Heart left ventricle (tissue), 16 donors: ENCODE measurements around the gene E2F1. TPM values are rescaled to one million over a fixed set of nuclear protein-coding genes. Genes with fewer than 3 reads are reported as not detected.

Experiments used
- ATAC-seq, 4 donors: fragments of 200-7000 bp; cut with Tn5 transposase; one replicate each; pipeline ENCODE4 v1.9.1; 2020 to 2022; ENCODE audit warnings: moderate library complexity in 4 of 4, mild to moderate bottlenecking in 3 of 4, moderate number of reproducible peaks in 1 of 4
- DNase-seq, 5 donors: peaks; one replicate each; pipeline ENCODE4 v3.0.0-alpha.2; 2020
- H3K27ac ChIP-seq, 12 donors: fragments of 200-600 bp; sonication (generic) in 4 of 12; one replicate each; pipeline versions ENCODE4 v1.5.0 to v1.8.0; 2016 to 2022; ENCODE audit warnings: mild to moderate bottlenecking in 2 of 12
- H3K27me3 ChIP-seq, 9 donors: fragments of 200-600 bp; sonication (generic) in 2 of 9; one replicate each; pipeline versions ENCODE4 v1.5.1 to v1.8.0; 2016 to 2022; ENCODE audit warnings: mild to moderate bottlenecking in 3 of 9
- H3K36me3 ChIP-seq, 9 donors: fragments of 200-600 bp; sonication (generic) in 2 of 9; one replicate each; pipeline versions ENCODE4 v1.5.0 to v1.8.0; 2018 to 2022; ENCODE audit warnings: mild to moderate bottlenecking in 2 of 9
- H3K4me1 ChIP-seq, 12 donors: fragments of 200-600 bp; sonication (generic) in 4 of 12; one replicate each; pipeline versions ENCODE4 v1.5.0 to v1.8.0; 2016 to 2022; ENCODE audit warnings: mild to moderate bottlenecking in 3 of 12
- H3K4me3 ChIP-seq, 12 donors: fragments of 200-600 bp; sonication (generic) in 4 of 12; one replicate each; pipeline versions ENCODE4 v1.5.0 to v1.8.0; 2017 to 2022; ENCODE audit warnings: mild to moderate bottlenecking in 9 of 12, moderate library complexity in 4 of 12
- H3K9me3 ChIP-seq, 12 donors: fragments of 200-600 bp; sonication (generic) in 4 of 12; one replicate each; pipeline versions ENCODE4 v1.5.0 to v1.8.0; 2016 to 2022; ENCODE audit warnings: mild to moderate bottlenecking in 1 of 12
- POLR2A ChIP-seq, 2 donors: fragments of 450-650 bp; IDR thresholded peaks; one replicate each; pipeline ENCODE4 v1.6.1; 2017; ENCODE audit warnings: antibody characterized with exemption in 2 of 2, mild to moderate bottlenecking in 2 of 2, moderate library complexity in 2 of 2
- WGBS, 4 donors: extraction: QIAGEN DNeasy Blood & Tissue Kit in 2 of 4; methylation state at CpG; one replicate each; pipeline versions ENCODE4 v1.1.5 to v1.1.7; 2013 to 2018; 5-methylcytosine and 5-hydroxymethylcytosine counted together
- intact Hi-C, 10 donors: fragments of 100-400 bp; cut with DNase I; formaldehyde crosslinking; loops; one replicate each; pipeline versions ENCODE4 v1.11.1 to v1.14.2; 2022
- polyA plus RNA-seq, 2 donors: library from polyadenylated mRNA; stranded (reverse); fragments of 200-250 nt; gene quantifications; one replicate each; pipeline ENCODE4 v1.2.3, GENCODE V29; 2013
- total RNA-seq, 9 donors: library from RNA; depleted of rRNA in 2 of 9; stranded (reverse); fragments of >200 nt in 2 of 9; fragmentation: NEBNext Ultra II Directional in 3 of 9; extraction: Animal tissue kit (Norgen Biotek cat#: 25700) in 3 of 9; gene quantifications; one replicate each; pipeline versions ENCODE4 v1.1.0 to v1.2.4, GENCODE V29; 2016 to 2023
- TF ChIP-seq, protein P1 (sequence below), 12 donors: fragments of 200-600 bp; sonication (generic) in 4 of 12; IDR thresholded peaks; one replicate each; pipeline versions ENCODE4 v1.5.0 to v1.8.0; 2018 to 2022; ENCODE audit warnings: antibody characterized with exemption in 12 of 12, mild to moderate bottlenecking in 5 of 12
- donor health status: ischemic (EF 13 %, LVEDD 7.1; RV severe dilation, severe dysfunction).
- donor health status: healthy with polysubstance abuse.
- donor health status: DM: no; HTN: yes; CAD: no.
- donor health status: DM: no; HTN: no; CAD: no.
- donor health status: ischemic (EF 25% LVEDD 6.9; RV normal size, moderate dysfunction).
- donor health status: ischemic (EF 25% LVEDD 5.7; RV mildly dilated, moderate dysfunction).
- donor health status: healthy.
- donor health status: DM: yes; HTN: yes; CAD: no.
- donor health status: ischemic (EF 35%, LVEDD 5.7; RV mildly dilated, moderate dysfunction).
- donor health status: nonischemic (EF 11% LVEDD 7.7; RV severe dilation, severe dysfunction).
- donor health status: DM: yes; HTN: yes; CAD: no.
- donor health status: PGD.
- donor health status: ischemic (EF 29% LVEDD 5.4; RV normal size, mild dysfunction).
- donor health status: nonischemic (EF 23%, LVEDD 6.1; RV moderate dilation, normal function).

The E2F1 gene
- total and polyA plus RNA-seq, 11 donors, result 0.32 to 6.4 (median 1.1) TPM

DNA sequence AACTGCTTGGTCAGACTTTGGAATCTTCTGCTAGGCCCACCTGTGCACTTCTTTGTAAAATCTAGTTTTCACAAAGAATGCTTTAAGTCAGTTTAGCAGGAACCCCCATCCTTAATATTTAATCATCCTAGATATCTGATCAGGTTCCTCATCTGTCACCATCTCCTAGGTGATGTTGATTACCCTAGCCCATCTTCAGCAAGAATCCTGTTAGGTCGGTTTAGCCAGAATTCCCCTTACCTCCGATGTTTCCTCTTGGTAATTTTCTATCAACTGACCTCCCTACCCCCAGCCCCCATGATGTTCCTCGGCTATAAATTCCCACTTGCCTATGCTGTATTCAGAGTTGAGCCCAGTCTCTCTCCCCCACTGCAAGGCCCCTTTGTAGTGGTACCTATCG lies 42.9 kb upstream of the E2F1 start:
- Histone ChIP-seq H3K4me1 (peaks cover 0 to 24% (median 18%) of the 10 kb centered on the region in 12 donors), H3K36me3 (no peaks in the 10 kb centered on the region), H3K27ac (no peak overlapping the region), H3K27me3 (no peaks in the 10 kb centered on the region), H3K4me3 (no peak overlapping the region), H3K9me3 (no peaks in the 10 kb centered on the region)
- intact Hi-C loops, result loop anchor here in 1 of 10 donors (5.0 kb wide), 1 partner anchor 37 kb away; no protein-coding TSS in a partner anchor
- TF ChIP-seq, protein P1, sequence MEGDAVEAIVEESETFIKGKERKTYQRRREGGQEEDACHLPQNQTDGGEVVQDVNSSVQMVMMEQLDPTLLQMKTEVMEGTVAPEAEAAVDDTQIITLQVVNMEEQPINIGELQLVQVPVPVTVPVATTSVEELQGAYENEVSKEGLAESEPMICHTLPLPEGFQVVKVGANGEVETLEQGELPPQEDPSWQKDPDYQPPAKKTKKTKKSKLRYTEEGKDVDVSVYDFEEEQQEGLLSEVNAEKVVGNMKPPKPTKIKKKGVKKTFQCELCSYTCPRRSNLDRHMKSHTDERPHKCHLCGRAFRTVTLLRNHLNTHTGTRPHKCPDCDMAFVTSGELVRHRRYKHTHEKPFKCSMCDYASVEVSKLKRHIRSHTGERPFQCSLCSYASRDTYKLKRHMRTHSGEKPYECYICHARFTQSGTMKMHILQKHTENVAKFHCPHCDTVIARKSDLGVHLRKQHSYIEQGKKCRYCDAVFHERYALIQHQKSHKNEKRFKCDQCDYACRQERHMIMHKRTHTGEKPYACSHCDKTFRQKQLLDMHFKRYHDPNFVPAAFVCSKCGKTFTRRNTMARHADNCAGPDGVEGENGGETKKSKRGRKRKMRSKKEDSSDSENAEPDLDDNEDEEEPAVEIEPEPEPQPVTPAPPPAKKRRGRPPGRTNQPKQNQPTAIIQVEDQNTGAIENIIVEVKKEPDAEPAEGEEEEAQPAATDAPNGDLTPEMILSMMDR (IDR thresholded peaks at IDR 0.05), result no peak
- no peak for TF ChIP-seq POLR2A (IDR thresholded peaks at IDR 0.05)
- DNase-seq (no peak), ATAC-seq (no peak)
- 74 to 84% (median 77%) methylated on average over 4 of the region's 4 CpGs for WGBS, 4 donors

DNA sequence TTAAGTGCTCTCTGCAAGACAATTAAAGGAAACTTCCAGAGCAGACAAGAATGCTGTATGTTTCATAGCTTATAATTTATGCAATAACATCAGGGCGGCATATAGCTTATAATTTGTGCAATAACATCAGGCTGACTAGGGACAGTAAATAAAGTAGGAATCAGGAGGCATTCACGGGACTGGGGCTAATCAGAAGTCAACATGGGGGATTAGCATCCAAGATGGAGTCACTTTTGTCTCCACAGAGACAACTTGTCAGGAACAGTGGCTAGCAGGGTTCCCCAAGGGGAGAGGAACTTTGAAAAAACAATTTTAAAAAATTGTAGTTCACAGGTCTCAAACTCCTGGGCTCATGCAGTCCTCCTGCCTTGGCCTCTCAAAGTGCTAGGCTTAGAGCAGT lies 42.3 kb upstream of the E2F1 start:
- Histone ChIP-seq H3K27ac (no peak overlapping the region), H3K4me1 (peaks cover 0 to 18% (median 12%) of the 10 kb centered on the region in 12 donors), H3K4me3 (no peak overlapping the region), H3K27me3 (no peaks in the 10 kb centered on the region), H3K36me3 (no peaks in the 10 kb centered on the region), H3K9me3 (no peaks in the 10 kb centered on the region)
- no peak for TF ChIP-seq POLR2A (IDR thresholded peaks at IDR 0.05)
- TF ChIP-seq, protein P1 (IDR thresholded peaks at IDR 0.05), result no peak
- DNase-seq (no peak), ATAC-seq (no peak)
- WGBS, 4 donors, result 84 to 89% (median 87%) methylated on average over 2 of the region's 2 CpGs
- intact Hi-C loops, result loop anchor here in 1 of 10 donors (5.0 kb wide), 1 partner anchor 36 kb away; no protein-coding TSS in a partner anchor

DNA sequence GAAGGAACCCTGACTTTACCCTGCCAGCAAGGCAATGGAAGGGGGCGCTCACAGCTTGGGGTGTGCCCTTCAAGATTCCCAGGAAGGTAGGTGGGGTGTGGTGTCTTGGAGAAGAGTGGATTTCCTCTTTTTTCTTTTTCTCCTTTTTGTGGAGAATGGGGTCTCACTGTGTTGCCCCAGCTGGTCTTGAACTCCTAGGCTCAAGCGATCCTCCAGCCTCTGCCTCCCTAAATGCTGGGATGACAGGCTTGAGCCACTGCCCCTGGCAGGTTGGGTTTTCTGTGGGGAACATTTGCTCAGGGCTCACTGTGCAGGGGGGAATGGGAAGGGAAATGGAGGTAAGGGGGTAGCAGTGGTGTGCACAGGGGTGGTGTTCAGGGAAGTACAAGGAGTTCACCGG lies 41.6 kb upstream of the E2F1 start:
- Histone ChIP-seq H3K4me3 (no peak overlapping the region), H3K27me3 (no peaks in the 10 kb centered on the region), H3K9me3 (no peaks in the 10 kb centered on the region), H3K36me3 (no peaks in the 10 kb centered on the region), H3K4me1 (peaks cover 0 to 13% (median 8%) of the 10 kb centered on the region in 12 donors), H3K27ac (no peak overlapping the region)
- DNase-seq (no peak), ATAC-seq (no peak)
- 92 to 93% (median 92%) methylated on average over 3 of the region's 3 CpGs for WGBS, 4 donors
- TF ChIP-seq, protein P1 (IDR thresholded peaks at IDR 0.05), result no peak
- intact Hi-C loops, result loop anchor here in 1 of 10 donors (5.0 kb wide), 1 partner anchor 36 kb away; no protein-coding TSS in a partner anchor

DNA sequence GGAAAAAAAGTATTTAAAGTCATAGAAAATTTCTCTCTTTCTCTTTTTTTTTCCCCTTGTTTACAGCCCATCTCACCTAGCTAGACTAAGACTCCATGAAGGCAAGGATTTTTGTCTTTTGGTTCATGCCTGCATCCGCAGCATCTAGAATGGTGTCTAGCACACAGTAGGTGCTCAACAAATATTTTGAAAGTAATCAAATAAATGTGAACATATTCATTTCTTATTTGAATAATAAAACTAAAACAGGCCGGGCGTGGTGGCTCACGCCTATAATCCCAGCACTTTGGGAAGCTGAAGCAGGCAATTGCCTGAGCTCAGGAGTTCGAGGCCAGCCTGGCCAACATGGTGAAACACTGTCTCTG lies 40.9 kb upstream of the E2F1 start:
- 89 to 94% (median 92%) methylated on average over 5 of the region's 5 CpGs for WGBS, 4 donors
- Histone ChIP-seq H3K4me3 (no peak overlapping the region), H3K27me3 (no peaks in the 10 kb centered on the region), H3K9me3 (no peaks in the 10 kb centered on the region), H3K4me1 (peaks cover 0 to 8% (median 5%) of the 10 kb centered on the region in 12 donors), H3K36me3 (no peaks in the 10 kb centered on the region), H3K27ac (no peak overlapping the region)
- TF ChIP-seq POLR2A (IDR thresholded peaks at IDR 0.05), result no peak
- TF ChIP-seq, protein P1 (IDR thresholded peaks at IDR 0.05), result no peak
- intact Hi-C loops, result loop anchor here in 1 of 10 donors (5.0 kb wide), 1 partner anchor 35 kb away; no protein-coding TSS in a partner anchor
- ATAC-seq (no peak), DNase-seq (no peak)
